HG02885 (cell line): Measurements from ENCODE around the gene THSD4.
"Not testable (repeated sequence)": the region's sequence is repeated elsewhere in the genome, so short reads cannot be mapped to it uniquely, and the experiment has no call there.

Experiments used
- ATAC-seq: cut with Tn5 transposase; IDR thresholded peaks from one replicate; pipeline ENCODE4 v1.9.1; 2021; ENCODE audit warnings: mild to moderate bottlenecking; ENCODE audit not compliant: unreplicated experiment, poor library complexity

Gene THSD4

DNA sequence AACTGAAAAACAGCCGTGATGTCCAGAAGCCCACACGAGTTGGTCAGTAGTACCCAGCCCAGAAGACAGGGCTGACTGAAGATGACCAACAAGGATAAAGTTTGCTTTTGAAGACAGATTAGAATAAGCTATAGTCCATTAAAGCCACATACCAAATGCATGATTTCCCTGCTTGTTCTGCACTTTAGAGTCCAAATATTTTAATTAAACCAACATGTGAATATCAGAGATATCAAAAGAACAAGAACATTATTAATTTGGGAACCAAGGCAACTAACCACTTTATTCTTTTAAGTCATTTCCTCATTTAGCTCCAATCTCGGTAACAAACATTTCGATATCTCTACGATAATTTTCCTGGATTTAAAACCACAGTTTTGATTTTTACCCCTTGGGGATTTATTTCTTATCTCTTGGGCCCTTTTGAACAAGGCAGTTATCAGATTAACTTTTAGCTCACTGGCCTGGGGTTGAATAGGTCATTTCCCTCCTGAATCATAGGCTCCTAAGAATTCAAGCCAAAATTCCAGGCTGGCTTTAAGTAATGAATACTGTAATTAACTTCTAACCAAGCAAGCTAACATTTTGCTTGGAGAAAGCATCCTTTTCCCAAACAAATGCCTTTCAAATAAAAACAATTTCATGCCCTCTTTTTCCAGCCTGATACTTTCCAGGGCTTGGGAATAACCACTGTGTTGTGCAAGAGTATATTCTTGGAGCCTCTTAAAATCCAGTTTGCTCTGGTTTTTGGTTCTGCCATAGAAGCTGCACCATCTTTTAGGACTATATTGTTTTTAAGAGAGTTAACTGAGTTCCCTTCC lies 592.2 kb downstream of the THSD4 start:
- no peak for ATAC-seq

DNA sequence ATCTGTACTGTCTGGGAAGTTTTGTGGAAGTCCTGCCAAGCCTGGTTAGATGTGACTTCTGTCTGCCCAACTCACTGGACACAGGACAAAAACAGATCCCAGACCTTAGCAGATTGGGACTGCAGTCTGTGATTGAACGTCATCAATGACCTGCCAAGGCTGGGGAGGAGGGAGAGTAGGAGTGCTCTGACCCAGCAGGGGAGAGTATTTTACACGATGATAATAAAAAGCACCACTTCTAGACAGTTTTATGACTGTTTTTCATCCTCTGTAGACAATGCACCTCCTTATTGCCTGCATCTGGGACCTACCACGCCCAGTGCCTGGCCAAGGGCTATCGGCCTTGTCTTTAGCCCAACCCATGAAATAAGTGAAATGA lies 592.8 kb downstream of the THSD4 start:
- no peak for ATAC-seq

DNA sequence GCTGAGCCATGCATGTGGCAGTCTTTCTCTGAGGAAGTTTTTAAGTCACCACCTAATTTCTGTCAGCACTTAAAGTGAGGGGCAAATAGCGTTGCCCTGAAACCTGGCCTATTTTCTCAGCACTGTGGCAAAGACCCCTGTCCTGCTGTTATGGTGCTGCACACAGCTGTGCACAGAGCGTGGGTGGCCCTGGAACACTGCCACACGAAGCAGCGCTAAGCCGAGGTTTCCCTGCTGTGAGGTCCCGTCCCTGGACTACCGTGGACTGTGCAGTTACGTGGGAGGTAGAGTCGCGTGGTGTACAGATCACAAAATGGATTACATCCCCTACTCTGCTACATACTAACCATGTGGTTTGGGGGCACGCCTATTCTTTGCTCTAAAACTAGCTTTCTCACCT lies 593.5 kb downstream of the THSD4 start:
- ATAC-seq, result no peak

DNA sequence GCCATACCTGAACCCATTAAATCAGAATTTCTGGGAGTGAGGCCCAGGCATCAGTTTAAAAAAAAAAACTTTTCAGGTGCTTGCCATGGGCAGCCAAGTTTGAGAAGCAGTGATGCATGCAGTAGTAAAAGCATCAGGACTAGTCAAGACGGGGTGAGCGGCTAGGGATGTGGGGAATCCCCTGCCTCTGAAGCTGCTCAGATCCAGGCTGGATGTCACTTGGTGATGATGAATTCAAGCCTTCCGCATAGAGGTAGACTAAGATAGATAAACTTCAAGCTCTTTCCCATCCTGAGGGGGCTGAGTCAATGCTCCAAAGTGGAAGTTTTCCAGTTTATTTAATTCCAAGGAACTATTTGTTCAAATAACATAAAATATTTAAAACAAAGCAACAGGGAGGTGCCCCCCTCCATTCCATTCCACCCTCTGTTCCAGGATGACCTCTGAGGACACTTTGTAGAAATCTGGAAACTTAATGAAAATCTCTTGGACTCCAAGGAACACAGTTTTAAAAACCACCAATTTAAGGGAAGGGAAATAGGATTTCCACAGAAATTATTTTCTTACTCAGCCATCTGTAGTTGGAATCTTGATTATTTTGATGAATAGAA lies 594.6 kb downstream of the THSD4 start:
- ATAC-seq, result no peak

DNA sequence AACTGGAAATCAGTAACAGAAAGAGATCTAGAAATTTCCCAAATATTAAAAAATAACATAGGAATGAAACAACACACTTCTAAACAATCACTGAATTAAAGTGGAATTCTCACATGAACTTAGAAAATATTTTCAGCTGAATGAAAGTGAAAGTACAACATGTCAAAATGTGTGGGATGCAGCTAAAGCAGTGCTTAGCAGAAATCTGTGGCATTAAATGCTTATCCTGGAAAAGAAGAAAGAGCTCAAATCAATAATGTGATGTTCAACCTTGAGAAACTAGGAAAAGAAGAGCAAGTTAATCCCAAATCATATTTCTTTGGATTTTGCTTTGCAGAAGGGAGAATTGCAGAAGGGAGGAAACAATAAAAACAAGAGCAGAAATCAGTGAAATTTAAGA lies 596.9 kb downstream of the THSD4 start:
- ATAC-seq, result no peak

DNA sequence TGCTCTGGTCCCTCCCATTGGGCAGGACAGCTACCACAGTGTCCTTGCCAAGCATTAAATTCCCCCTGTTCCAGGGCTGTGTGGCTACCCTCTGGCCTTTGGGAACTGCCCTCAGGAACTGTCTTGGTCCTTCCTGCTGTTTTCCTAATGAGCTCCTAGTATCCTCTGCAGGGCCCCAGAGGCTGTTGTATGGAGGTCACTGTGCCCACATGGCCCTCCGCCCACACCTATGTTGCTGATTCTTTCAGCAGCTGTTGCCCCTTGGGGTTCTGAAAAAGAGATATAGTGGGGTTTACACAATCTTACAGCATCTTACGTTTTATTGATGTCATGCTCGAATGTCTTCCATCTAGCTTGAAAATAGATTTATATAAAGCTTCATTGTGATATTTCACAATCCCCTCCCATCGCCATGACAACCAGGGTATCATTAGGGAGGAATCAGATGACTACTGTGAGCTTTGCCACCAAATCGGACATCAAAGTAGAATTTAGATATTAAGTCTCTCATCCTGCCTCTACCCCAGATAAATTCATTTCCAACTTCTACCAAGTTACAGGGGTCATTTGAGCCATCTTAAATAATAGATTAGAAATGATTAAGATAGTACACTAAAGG lies 598.0 kb downstream of the THSD4 start:
- ATAC-seq, result no peak

DNA sequence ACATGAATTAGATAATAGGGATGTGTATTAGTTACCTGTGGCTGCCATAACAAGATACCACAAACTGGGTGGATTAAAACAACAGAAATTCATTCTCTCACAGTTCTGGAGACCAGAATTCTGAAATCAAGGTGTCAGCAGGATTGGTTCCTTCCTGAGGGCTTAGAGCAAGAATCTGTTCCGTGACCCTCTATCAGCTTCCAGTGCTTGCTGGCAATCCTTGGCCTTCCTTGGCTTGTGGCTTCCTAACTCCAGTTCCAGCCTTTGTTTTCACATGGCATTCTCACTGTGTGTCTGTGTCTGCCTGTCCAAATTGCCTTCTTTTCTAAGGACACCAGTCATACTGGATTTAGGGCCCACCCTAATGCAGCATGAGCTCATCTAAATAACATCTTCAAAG lies 600.6 kb downstream of the THSD4 start:
- no peak for ATAC-seq

DNA sequence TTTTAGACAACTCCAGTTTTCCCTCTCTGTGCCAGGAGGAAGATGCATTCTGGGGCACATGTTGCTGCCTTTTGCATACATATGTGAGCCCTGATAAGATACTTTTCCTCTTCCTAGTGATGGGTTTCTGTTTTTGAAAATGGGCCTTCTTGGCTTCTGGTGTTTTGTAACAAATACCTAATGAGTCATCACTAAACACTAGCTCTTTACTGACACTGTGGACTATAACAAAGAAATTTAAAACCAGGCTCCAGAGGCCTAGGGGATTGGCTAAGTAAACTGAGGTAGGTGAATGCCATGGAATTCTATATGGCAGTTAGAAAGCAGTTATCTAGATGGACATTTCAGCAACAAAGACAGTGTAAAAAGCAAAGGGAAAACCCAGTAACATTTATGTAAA lies 601.7 kb downstream of the THSD4 start:
- no peak for ATAC-seq

DNA sequence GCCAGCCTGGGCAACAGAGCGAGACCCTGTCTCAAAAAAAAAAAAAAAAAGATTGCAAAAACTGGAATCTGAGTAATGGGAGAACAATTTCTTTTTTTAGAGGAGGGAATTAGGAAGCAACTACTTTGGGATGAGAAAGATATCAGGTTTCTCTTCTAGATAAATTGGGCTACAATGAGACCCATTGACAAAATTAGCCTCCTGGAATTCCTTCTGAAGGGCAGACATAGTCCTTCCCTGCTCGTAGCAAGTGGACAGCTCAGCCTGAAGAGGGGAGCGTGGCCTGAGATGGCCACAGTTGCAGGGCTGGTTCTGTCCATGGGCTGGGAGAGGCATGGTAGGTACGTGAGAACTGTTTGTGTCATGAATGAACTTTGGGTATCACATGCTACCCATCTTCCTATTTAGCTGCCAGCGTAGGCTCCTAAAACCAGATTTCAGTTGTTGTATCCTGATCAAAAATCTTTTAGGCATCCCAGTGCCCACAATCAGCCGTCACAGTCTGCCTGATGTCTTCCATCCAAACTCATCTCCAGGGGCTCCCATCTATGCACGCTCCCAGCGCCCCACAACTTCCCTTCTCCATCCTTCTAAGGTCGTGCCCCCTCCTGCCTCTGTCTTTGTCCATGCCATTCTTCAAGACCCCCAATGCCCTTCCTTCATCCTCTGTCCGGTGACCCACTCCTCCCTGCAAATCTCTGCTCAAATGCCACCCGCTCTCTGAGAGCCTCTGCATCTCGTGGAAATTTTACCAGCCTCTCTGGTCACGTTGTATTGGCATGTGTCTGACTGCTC lies 603.0 kb downstream of the THSD4 start:
- ATAC-seq, result no peak

DNA sequence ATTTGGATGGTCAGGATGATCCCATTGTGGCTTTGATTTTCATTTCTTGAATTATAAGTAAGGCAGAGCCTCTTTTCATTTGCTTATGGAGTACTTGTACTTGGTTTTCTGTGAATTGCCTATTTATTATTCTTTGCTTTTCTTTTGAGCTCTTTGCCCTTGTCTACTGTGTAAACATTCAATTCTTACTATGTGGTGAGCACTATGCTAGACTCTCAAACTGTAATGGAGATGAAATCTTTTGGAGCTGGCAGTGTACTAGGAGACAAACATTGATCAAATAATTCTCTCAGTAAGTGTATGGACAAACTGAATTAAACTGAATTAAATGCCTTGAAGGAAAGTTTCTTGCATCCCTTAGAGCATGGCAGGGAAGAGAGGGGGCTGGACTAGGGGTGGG lies 608.1 kb downstream of the THSD4 start:
- ATAC-seq, result no peak

DNA sequence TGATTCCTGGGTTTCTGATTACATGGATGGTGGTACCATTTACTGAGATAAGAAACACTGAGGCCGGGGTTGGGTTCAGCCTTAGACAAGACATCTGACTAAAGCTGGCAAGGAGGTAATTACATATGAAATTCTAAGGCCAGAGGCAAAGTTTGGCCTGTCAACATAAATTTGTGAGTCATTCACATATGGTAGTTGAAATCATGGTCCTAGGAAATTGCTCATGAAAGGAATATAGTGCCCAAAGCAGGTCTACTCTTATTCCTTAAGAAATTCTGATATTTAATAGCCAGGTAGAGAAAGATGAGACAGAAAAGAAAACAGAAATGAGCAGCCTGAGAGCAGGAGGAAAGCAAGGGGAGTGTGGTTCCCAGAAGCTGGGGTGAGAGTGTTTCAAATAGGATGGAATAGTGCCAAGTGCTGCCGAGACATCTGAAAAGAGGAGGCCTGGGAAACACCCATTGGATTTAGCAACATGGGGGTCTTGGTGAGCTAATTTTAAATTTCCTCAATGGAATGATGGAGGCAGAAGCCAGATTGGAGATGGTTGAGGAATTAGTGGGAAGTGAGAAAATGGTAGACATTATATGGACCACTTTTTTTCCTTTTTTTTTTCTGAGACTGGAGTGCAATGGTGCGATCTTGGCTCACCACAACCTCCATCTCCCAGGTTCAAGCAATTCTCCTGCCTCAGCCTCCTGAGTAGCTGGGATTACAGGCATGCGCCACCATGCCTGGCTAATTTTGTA lies 610.1 kb downstream of the THSD4 start:
- ATAC-seq, result not testable (repeated sequence)

DNA sequence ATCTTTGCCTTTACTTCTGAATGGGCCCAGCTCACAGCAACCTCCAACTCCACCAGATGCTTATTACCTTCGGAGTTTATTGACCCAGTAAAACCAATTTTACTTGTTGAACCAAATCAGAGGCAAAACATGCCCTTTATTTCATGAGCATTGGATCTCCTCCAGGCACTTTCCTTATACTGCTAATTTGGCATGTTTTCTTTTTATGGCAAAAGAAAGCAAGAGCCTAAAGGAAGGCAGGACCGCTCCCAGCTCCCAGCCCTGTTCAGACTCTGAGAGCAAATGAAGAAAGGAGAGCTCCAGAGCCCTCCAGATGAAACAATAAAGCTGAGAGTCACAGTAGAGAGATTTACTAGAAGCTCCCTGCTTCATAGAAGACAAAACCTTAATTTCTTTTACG lies 613.6 kb downstream of the THSD4 start:
- no peak for ATAC-seq

DNA sequence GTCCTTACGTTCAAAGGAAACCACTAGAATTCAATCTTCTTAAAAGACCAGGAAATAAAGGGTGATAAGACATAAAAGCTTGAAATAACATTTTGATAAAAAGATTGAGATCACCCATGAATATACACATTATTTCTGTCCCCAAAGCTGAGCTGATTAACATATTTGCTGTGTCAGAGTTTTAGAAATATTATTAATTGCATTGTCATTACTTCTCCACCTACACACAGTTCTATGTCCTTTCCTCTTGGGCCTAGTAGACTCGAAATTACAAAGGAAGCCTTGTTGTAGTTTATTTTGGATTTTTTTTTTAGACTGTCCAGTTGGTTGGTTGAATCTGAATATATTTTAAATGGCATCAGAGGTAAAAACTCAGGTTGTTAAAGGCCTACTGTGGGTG lies 614.0 kb downstream of the THSD4 start:
- ATAC-seq, result no peak

DNA sequence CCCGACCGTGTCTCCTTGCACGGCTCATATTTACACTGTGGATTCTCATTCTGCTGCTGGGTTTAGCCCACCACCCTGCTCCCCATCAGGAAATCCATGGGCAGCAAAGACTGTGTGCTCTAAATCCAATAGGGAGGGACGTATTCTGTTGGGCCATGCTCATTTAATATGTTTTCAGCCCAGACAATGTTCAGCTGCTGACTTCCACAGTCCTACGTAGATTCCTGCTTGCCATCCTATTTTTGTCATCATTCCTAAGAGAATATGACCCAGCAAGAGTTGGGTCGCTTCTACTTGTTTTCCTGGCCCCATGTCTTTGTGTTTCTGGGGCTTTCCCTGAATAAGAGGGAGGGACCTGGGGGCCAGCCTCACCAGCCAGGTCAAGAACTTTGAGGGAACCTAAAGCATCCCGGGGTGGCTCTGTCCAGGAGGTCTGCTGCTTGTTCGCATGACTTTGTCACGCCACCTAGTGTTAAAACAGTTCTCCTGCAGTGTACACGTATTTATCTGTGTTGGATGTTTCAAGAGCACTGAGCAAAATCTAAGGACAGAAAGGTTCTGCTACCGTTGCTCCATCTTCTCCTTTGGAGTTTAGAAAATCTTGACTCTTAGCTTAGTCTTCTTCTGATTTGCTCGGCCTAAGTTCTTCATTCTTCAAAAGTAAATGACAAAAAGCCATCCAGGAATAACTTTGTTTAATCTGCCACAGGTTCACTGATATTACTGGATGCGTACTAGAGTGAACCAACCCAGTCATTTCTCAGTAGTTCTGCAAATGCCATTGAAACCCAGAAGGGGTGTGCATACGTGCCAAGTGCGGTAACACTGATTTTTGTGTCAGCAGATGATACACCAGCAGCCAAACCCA lies 615.2 kb downstream of the THSD4 start:
- ATAC-seq, result no peak

DNA sequence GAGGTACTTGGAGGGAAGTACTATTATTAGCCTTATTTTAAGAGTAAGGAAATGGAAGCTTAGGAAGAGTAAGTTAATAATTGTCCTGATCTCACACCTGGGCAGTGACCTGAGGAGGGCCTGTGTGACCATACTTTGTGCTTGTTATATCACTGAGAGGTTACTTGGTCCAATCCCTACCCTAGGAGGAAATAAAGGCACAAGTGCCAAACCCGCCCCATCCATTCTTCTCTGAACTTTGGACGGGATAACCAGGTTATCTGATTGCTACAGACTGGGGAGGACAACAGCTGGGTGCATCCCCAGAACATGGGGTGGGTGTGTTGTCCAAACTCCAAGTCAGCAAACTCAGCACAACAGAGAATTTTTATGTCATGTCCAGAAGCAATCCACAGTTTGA lies 617.4 kb downstream of the THSD4 start:
- ATAC-seq, result no peak

DNA sequence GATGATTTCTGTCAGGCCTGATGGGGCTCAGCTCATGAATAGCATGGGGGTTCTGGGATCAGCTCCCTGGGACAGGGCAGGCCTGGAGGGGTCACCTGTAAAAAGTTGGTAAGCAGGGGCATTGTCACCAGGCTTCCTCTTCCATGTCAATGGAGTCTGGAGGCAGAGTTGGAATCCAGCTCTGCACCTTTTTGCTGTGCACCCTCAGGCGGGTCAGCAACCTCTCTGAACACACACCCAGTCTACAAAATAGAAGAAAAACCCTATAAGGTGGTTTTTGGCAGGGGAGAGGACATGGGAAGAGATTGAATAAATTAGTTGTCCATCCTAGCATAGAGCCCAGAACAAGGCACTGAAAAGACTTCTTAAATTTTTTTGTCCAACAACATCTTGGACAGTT lies 617.9 kb downstream of the THSD4 start:
- no peak for ATAC-seq

DNA sequence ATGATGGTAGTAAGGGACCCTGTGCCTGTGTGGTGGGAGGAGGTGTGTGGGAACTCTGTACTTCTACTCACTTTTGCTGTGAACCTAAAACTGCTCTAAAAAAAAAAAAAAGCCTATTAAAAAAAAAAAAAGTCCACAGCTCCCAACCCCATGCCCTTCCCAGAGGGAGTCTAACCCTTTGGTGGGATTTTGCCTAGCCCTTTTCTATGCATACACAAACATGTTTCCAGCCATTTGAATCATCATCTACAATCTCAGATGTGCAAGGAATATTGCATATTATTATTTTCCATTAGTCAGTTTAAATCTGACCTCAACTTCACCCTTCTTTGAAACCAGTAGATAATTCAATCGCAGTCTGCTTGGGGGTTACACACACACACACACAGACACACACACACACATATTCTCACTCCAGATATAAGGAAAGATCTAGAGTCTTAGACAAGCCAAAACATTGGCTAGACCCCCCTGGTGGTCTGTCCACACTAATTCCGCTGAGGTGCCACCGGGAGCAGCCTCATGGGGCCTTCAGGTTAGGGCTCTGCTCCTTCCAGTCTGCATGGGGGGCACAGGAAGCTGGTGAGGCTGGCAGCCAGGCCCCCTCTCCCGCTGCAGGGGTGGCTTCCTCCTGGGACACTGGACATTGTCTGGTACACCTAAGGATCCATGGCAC lies 619.6 kb downstream of the THSD4 start:
- ATAC-seq, result no peak

DNA sequence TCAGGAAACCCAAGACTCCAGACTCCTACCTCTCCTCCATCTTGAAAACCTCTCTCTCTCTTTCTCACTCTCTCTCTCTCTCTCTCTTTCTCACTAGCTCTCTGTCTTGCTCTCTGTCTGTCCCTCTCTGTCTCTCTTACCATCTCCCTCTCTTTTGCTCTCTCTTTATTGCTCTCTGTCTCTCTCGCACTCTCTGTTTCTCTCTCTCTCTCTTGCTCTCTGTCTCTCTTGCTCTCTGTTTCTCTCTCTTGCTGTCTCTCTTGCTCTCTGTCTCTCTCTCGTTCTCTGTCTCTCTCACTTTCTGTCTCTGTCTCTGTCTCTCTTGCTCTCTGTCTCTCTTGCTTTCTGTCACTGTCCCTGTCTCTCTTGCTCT lies 620.1 kb downstream of the THSD4 start:
- ATAC-seq, result no peak
